ENCODE measurements around the gene DLG4. TPM values are rescaled to one million over a fixed set of nuclear protein-coding genes. Genes with fewer than 3 reads are reported as not detected.

DLG4 gene
- total RNA-seq, 1 experiment from 2014 or later: 2.0 TPM

- peaks cover 4% of the 10 kb centered on the region for H3K4me1 Mint-ChIP-seq (ENCODE audit: low read depth, unreplicated experiment)
- peak overlapping the region; percentile 96 for H3K4me3 Mint-ChIP-seq (ENCODE audit: low read depth, unreplicated experiment)
- intact Hi-C loops (cut with micrococcal nuclease; ENCODE audit: unreplicated experiment): no loop called here
- BruUV-seq (replicated peaks): no TSS peak
- DNase-seq: no peak
- H3K36me3 Mint-ChIP-seq (ENCODE audit: insufficient read depth, unreplicated experiment): peaks cover 51% of the 10 kb centered on the region
- TF ChIP-seq, protein P1, sequence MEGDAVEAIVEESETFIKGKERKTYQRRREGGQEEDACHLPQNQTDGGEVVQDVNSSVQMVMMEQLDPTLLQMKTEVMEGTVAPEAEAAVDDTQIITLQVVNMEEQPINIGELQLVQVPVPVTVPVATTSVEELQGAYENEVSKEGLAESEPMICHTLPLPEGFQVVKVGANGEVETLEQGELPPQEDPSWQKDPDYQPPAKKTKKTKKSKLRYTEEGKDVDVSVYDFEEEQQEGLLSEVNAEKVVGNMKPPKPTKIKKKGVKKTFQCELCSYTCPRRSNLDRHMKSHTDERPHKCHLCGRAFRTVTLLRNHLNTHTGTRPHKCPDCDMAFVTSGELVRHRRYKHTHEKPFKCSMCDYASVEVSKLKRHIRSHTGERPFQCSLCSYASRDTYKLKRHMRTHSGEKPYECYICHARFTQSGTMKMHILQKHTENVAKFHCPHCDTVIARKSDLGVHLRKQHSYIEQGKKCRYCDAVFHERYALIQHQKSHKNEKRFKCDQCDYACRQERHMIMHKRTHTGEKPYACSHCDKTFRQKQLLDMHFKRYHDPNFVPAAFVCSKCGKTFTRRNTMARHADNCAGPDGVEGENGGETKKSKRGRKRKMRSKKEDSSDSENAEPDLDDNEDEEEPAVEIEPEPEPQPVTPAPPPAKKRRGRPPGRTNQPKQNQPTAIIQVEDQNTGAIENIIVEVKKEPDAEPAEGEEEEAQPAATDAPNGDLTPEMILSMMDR (IDR thresholded peaks at IDR 0.05; ENCODE audit: unreplicated experiment): no peak
- H3K9me3 Mint-ChIP-seq (ENCODE audit: low read depth, unreplicated experiment): no peaks in the 10 kb centered on the region
- CTCF ChIA-PET: interaction anchor here (1.3 kb wide), 1 partner anchor 15 kb away, joined by 3 read pairs; the partner anchor contains the start of gene DVL2
- peak overlapping the region; percentile 94 for H3K27ac Mint-ChIP-seq (ENCODE audit: unreplicated experiment)
- H3K27me3 Mint-ChIP-seq (ENCODE audit: unreplicated experiment): peaks cover 15% of the 10 kb centered on the region
Observed at GRCh38 chr17:7219229-7219811, 316 bp downstream of the DLG4 start.

DNA sequence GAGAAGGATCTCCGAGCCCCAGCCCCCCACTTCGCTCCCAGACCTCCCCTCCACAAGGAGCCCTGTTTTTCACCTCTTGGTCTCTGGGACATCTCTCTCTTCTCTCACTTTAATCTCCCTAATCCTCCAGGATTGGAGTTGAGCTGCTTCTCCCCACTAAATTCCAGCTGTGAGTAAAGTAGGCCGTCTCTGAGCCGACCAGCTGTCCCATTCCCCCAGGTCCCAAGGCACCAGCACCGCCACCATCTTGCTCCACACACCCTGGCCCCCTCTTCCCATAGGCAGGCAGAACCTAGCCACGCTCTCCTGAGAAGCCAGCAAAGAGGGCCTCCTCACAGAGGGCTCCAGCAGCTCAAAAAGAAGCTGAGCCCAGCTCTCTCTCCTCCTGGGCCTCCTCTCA is 878 bp downstream of the DLG4 start:
- CTCF ChIA-PET: interaction anchor here (1.3 kb wide), 1 partner anchor 16 kb away, joined by 3 read pairs; the partner anchor contains the start of gene DVL2
- Mint-ChIP-seq H3K27me3 (ENCODE audit: unreplicated experiment) (peaks cover 21% of the 10 kb centered on the region), H3K9me3 (ENCODE audit: low read depth, unreplicated experiment) (no peaks in the 10 kb centered on the region), H3K4me1 (ENCODE audit: low read depth, unreplicated experiment) (peaks cover 10% of the 10 kb centered on the region), H3K27ac (ENCODE audit: unreplicated experiment) (peak overlapping the region; percentile 52), H3K4me3 (ENCODE audit: low read depth, unreplicated experiment) (peak overlapping the region; percentile 96), H3K36me3 (ENCODE audit: insufficient read depth, unreplicated experiment) (peaks cover 53% of the 10 kb centered on the region)
- no peak for DNase-seq
- intact Hi-C loops (cut with micrococcal nuclease; ENCODE audit: unreplicated experiment): no loop called here
- TF ChIP-seq, protein P1 (IDR thresholded peaks at IDR 0.05; ENCODE audit: unreplicated experiment): no peak
- BruUV-seq (replicated peaks): no TSS peak

GRCh38 chr17:7218166-7218565 is 1.5 kb downstream of the DLG4 start:
- Mint-ChIP-seq H3K27ac (ENCODE audit: unreplicated experiment) (no peak overlapping the region), H3K9me3 (ENCODE audit: low read depth, unreplicated experiment) (no peaks in the 10 kb centered on the region), H3K36me3 (ENCODE audit: insufficient read depth, unreplicated experiment) (peaks cover 52% of the 10 kb centered on the region), H3K27me3 (ENCODE audit: unreplicated experiment) (peaks cover 27% of the 10 kb centered on the region), H3K4me1 (ENCODE audit: low read depth, unreplicated experiment) (peaks cover 16% of the 10 kb centered on the region), H3K4me3 (ENCODE audit: low read depth, unreplicated experiment) (peak overlapping the region; percentile 96)
- BruUV-seq (replicated peaks): no TSS peak
- DNase-seq: no peak
- TF ChIP-seq, protein P1 (IDR thresholded peaks at IDR 0.05; ENCODE audit: unreplicated experiment): no peak
- CTCF ChIA-PET: no interaction called here
- intact Hi-C loops (cut with micrococcal nuclease; ENCODE audit: unreplicated experiment): no loop called here

- intact Hi-C loops (cut with micrococcal nuclease; ENCODE audit: unreplicated experiment): no loop called here
- no TSS peak for BruUV-seq (replicated peaks)
- H3K27ac Mint-ChIP-seq (ENCODE audit: unreplicated experiment): no peak overlapping the region
- no peak overlapping the region for H3K4me3 Mint-ChIP-seq (ENCODE audit: low read depth, unreplicated experiment)
- no peaks in the 10 kb centered on the region for H3K9me3 Mint-ChIP-seq (ENCODE audit: low read depth, unreplicated experiment)
- peaks cover 44% of the 10 kb centered on the region for H3K36me3 Mint-ChIP-seq (ENCODE audit: insufficient read depth, unreplicated experiment)
- no peak for DNase-seq
- CTCF ChIA-PET: no interaction called here
- peaks cover 17% of the 10 kb centered on the region for H3K4me1 Mint-ChIP-seq (ENCODE audit: low read depth, unreplicated experiment)
- TF ChIP-seq, protein P1 (IDR thresholded peaks at IDR 0.05; ENCODE audit: unreplicated experiment): no peak
- H3K27me3 Mint-ChIP-seq (ENCODE audit: unreplicated experiment): peaks cover 35% of the 10 kb centered on the region
Observed at GRCh38 chr17:7217113-7217987, 2.3 kb downstream of the DLG4 start.

Data from Calu3 (cell line).